Measurements from ENCODE around the gene VPS45.
A peak's percentile ranks its signal among the peaks of the same experiment; 100 is the strongest.
"Not testable (repeated sequence)": the region's sequence is repeated elsewhere in the genome, so short reads cannot be mapped to it uniquely, and the experiment has no call there.

VPS45 gene

GRCh38 chr1:150067184-150068108 lies at the start of gene VPS45:
TSS of gene VPS45 (plus strand) at chr1:150067776. CDS start at chr1:150067858, 82 bp downstream.
- DNase-seq (ENCODE audit: low read depth in 3 of 3, low spot score in 1 of 3): peak; percentile 57 to 66 (median 64)

GRCh38 chr1:150018165-150018564 lies 49.4 kb upstream of the VPS45 start:
- DNase-seq (ENCODE audit: low read depth in 3 of 3, low spot score in 1 of 3): no peak

- DNase-seq (ENCODE audit: low read depth in 3 of 3, low spot score in 1 of 3): no peak
Observed at GRCh38 chr1:150020711-150021110, 46.9 kb upstream of the VPS45 start.

GRCh38 chr1:150021191-150021694 lies 46.3 kb upstream of the VPS45 start:
- no peak for DNase-seq (ENCODE audit: low read depth in 3 of 3, low spot score in 1 of 3)

GRCh38 chr1:150022357-150022756 lies 45.2 kb upstream of the VPS45 start:
- DNase-seq (ENCODE audit: low read depth in 3 of 3, low spot score in 1 of 3): no peak

GRCh38 chr1:150024156-150024555 lies 43.4 kb upstream of the VPS45 start:
- no peak for DNase-seq (ENCODE audit: low read depth in 3 of 3, low spot score in 1 of 3)

- DNase-seq (ENCODE audit: low read depth in 3 of 3, low spot score in 1 of 3): no peak
Observed at GRCh38 chr1:150028322-150028721, 39.3 kb upstream of the VPS45 start.

GRCh38 chr1:150034336-150034735 lies 33.2 kb upstream of the VPS45 start:
- no peak for DNase-seq (ENCODE audit: low read depth in 3 of 3, low spot score in 1 of 3)

GRCh38 chr1:150049926-150050325 lies 17.6 kb upstream of the VPS45 start:
- DNase-seq (ENCODE audit: low read depth in 3 of 3, low spot score in 1 of 3): no peak

GRCh38 chr1:150051089-150051373 lies 16.5 kb upstream of the VPS45 start:
- no peak for DNase-seq (ENCODE audit: low read depth in 3 of 3, low spot score in 1 of 3)

- not testable (repeated sequence) for DNase-seq (ENCODE audit: low read depth in 3 of 3, low spot score in 1 of 3)
Observed at GRCh38 chr1:150051905-150052412, 15.6 kb upstream of the VPS45 start.

- DNase-seq (ENCODE audit: low read depth in 3 of 3, low spot score in 1 of 3): no peak
Observed at GRCh38 chr1:150053926-150054325, 13.7 kb upstream of the VPS45 start.

- not testable (repeated sequence) for DNase-seq (ENCODE audit: low read depth in 3 of 3, low spot score in 1 of 3)
Observed at GRCh38 chr1:150055507-150055906, 12.1 kb upstream of the VPS45 start.

GRCh38 chr1:150056407-150056806 lies 11.2 kb upstream of the VPS45 start:
- DNase-seq (ENCODE audit: low read depth in 3 of 3, low spot score in 1 of 3): no peak

GRCh38 chr1:150060260-150060659 lies 7.3 kb upstream of the VPS45 start:
- DNase-seq (ENCODE audit: low read depth in 3 of 3, low spot score in 1 of 3): no peak

- DNase-seq (ENCODE audit: low read depth in 3 of 3, low spot score in 1 of 3): no peak
Observed at GRCh38 chr1:150061632-150062101, 5.9 kb upstream of the VPS45 start.

- no peak for DNase-seq (ENCODE audit: low read depth in 3 of 3, low spot score in 1 of 3)
Observed at GRCh38 chr1:150062113-150062512, 5.5 kb upstream of the VPS45 start.

- DNase-seq (ENCODE audit: low read depth in 3 of 3, low spot score in 1 of 3): no peak
Observed at GRCh38 chr1:150065184-150065871, 2.2 kb upstream of the VPS45 start.

- no peak for DNase-seq (ENCODE audit: low read depth in 3 of 3, low spot score in 1 of 3)
Observed at GRCh38 chr1:150066328-150066727, 1.2 kb upstream of the VPS45 start.

GRCh38 chr1:150066838-150067183 lies 765 bp upstream of the VPS45 start:
- peak in 1 of 3 donors; percentile 17 for DNase-seq (ENCODE audit: low read depth in 3 of 3, low spot score in 1 of 3)

GRCh38 chr1:150068109-150068435 lies 496 bp downstream of the VPS45 start:
- DNase-seq (ENCODE audit: low read depth in 3 of 3, low spot score in 1 of 3): no peak

GRCh38 chr1:150069923-150070322 lies 2.3 kb downstream of the VPS45 start:
- DNase-seq (ENCODE audit: low read depth in 3 of 3, low spot score in 1 of 3): no peak
